Adrenal gland (tissue), 12 donors: ENCODE data around the gene MDGA2. TPM values are rescaled to one million over a fixed set of nuclear protein-coding genes. Genes with fewer than 3 reads are reported as not detected.

Experiments used
- DNase-seq, 7 donors: peaks; one replicate each; pipeline ENCODE4 v3.0.0-alpha.2; 2019 to 2020
- H3K27ac ChIP-seq, 5 donors: fragments of 200-600 bp; sonication (generic) in 4 of 5; 1 replicate in 3 of 5; 2 replicates in 2 of 5; pipeline versions ENCODE4 v1.5.1 to v1.8.0; 2016 to 2020; ENCODE audit warnings: mild to moderate bottlenecking in 1 of 5
- H3K27me3 ChIP-seq: fragments of 200-600 bp; 2 replicates; pipeline ENCODE4 v1.8.0; 2021
- H3K36me3 ChIP-seq, 2 donors: fragments of 200-600 bp; replicated peaks in 1 of 2; 1 replicate in 1 of 2; 2 replicates in 1 of 2; pipeline versions ENCODE4 v1.5.1 to v1.8.0; 2018 to 2022
- H3K4me1 ChIP-seq, 2 donors: fragments of 200-600 bp; replicated peaks in 1 of 2; 1 replicate in 1 of 2; 2 replicates in 1 of 2; pipeline versions ENCODE4 v1.5.1 to v1.8.0; 2018 to 2021
- H3K4me3 ChIP-seq, 4 donors: fragments of 200-600 bp; sonication (generic) in 3 of 4; one replicate each; pipeline ENCODE4 v1.5.1; 2016 to 2018
- H3K9me3 ChIP-seq, 3 donors: fragments of 200-600 bp; sonication (generic) in 1 of 3; replicated peaks in 1 of 3; 1 replicate in 2 of 3; 2 replicates in 1 of 3; pipeline versions ENCODE4 v1.5.1 to v1.8.0; 2016 to 2021
- CTCF ChIP-seq, 6 experiments: fragments of 450-650 bp in 4 of 6; fragments of 200-600 bp in 2 of 6; sonication (generic) in 1 of 6; IDR thresholded peaks; 1 replicate in 5 of 6; 2 replicates in 1 of 6; pipeline versions ENCODE4 v1.5.1 to v1.8.0; 2016 to 2021; ENCODE audit warnings: antibody characterized with exemption in 6 of 6, mild to moderate bottlenecking in 2 of 6, moderate library complexity in 1 of 6
- POLR2A ChIP-seq, 2 donors: fragments of 450-650 bp; IDR thresholded peaks; one replicate each; pipeline ENCODE4 v1.6.1; 2017; ENCODE audit warnings: antibody characterized with exemption in 2 of 2, mild to moderate bottlenecking in 2 of 2, moderate library complexity in 1 of 2
- WGBS, 4 donors: extraction: QIAGEN DNeasy Blood & Tissue Kit in 2 of 4; methylation state at CpG; one replicate each; pipeline versions ENCODE4 v1.1.5 to v1.1.7; 2013 to 2017; 5-methylcytosine and 5-hydroxymethylcytosine counted together
- intact Hi-C, 2 donors: fragments of 100-400 bp; cut with DNase I; formaldehyde crosslinking; loops; one replicate each; pipeline versions ENCODE4 v1.14.1 to v1.15.0; 2022 to 2023
- polyA plus RNA-seq, 3 donors: library from polyadenylated mRNA; stranded (reverse); fragments of 200-250 nt in 2 of 3; fragments of 350-450 nt in 1 of 3; fragmentation: Illumina TruSeq in 1 of 3; extraction: RNeasy Lipid Tissue Mini Kit (QIAGEN cat#74804) in 1 of 3; gene quantifications; one replicate each; pipeline ENCODE4 v1.2.3, GENCODE V29; 2013 to 2014
- total RNA-seq, 9 donors: library from RNA; depleted of rRNA in 4 of 9; stranded (reverse); fragments of >200 nt in 4 of 9; fragments of 120-200 nt in 1 of 9; fragmentation: NEBNext Ultra II Directional in 1 of 9; extraction: Animal tissue kit (Norgen Biotek cat#: 25700) in 1 of 9; gene quantifications; one replicate each; pipeline versions ENCODE4 v1.1.0 to v1.2.4, GENCODE V29; 2013 to 2023
- donor health status: healthy with polysubstance abuse.
- donor health status: Bipolar disorder and iron deficiency.
- donor health status: DM: yes; HTN: yes; CAD: no.
- donor health status: DM: no; HTN: no; CAD: no.
- donor health status: DM: no; HTN: no; CAD: no.
- donor health status: DM: yes; HTN: yes; CAD: no.

Gene MDGA2
- total and polyA plus RNA-seq, 12 donors: 0.08 to 3.5 (median 0.34) TPM; not detected in 5

- no peak for DNase-seq
- H3K4me1 ChIP-seq: no peaks in the 10 kb centered on the region
- H3K4me3 ChIP-seq: no peak overlapping the region
- TF ChIP-seq POLR2A (IDR thresholded peaks at IDR 0.05) (no peak), CTCF (IDR thresholded peaks at IDR 0.05) (no peak)
- no peaks in the 10 kb centered on the region for H3K36me3 ChIP-seq
- H3K27ac ChIP-seq: no peak overlapping the region
- H3K27me3 ChIP-seq: peaks cover 16% of the 10 kb centered on the region
- intact Hi-C loops: no loop called here
- no peaks in the 10 kb centered on the region for H3K9me3 ChIP-seq
- WGBS, 4 donors: 58 to 78% (median 64%) methylated on average over 2 of the region's 2 CpGs
These were observed 2.8 kb upstream of the MDGA2 start for GRCh38 chr14:47678157-47678556.

DNA sequence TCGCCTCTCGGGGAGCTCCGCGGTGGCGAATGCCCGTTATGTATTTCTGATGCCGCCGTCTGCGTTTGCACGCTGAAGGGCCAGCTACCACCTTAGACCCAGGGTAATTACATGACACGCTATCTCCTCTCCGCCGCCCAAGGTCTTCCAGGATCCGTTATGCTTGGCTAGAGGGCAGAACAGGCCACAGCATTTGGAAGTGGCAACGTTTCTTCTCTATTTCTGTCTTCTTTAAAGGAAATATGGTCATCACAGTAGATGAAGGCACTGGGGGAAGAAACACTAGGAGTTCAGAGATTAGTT is 861 bp upstream of the MDGA2 start:
- WGBS, 4 donors: 0 to 2% (median 2%) methylated on average over 7 to 15 of the region's 15 CpGs

DNA sequence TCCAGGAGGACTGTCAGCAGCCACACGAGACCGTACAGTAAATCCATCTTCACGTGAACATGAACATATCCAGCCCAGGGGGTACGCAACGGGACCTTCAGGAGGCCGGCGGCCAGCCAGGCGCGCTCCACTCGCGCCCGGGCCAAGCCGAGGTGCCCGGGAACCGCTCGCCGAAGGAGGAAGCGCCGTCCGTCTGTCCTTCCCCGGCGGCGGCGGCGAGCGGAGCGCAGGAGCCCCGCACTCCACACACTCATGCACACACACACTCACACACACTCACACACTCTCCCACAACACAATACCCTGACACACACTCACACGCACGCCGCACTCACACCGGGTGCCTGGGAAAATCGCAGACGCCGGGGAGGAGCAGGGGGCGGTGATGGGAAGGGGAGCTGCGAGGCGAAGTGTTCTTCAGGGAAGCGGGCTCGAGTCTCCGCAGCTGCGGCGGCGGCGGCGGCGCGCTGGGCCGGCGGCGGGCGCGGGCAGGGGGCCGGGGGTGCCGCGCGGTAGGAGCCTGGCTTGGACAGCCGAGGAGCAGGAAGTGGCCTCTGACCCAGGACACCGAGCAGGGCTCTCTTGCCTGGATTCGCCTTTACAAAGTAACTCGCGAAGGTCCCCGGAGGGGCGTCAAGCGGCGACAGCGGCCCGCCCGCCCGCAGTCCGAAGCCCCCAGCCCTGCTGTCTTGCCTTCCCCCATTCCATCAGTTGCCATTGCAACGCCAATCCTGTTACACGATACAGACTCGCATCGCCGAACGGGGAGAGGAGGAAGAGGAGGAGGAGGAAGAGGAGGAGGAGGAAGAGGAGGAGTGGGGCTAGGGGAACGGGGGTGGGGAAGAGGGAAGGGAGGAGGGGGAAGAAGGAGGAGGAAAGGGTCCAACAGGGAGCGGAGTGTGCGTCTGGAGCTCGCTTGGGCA is 601 bp downstream of the MDGA2 start:
- intact Hi-C loops: no loop called here
- H3K27me3 ChIP-seq: peaks cover 16% of the 10 kb centered on the region
- H3K4me1 ChIP-seq: no peaks in the 10 kb centered on the region
- no peaks in the 10 kb centered on the region for H3K9me3 ChIP-seq
- H3K27ac ChIP-seq: no peak overlapping the region
- TF ChIP-seq POLR2A (IDR thresholded peaks at IDR 0.05) (no peak), CTCF (IDR thresholded peaks at IDR 0.05) (no peak)
- WGBS, 4 donors: 1 to 2% (median 2%) methylated on average over 26 to 81 of the region's 81 CpGs
- no peaks in the 10 kb centered on the region for H3K36me3 ChIP-seq
- H3K4me3 ChIP-seq: no peak overlapping the region
- DNase-seq: no peak

More for the DNA sequence above, 861 bp upstream of the MDGA2 start:
- no peaks in the 10 kb centered on the region for H3K4me1 ChIP-seq
- H3K27ac ChIP-seq: no peak overlapping the region
- H3K9me3 ChIP-seq: no peaks in the 10 kb centered on the region
- H3K4me3 ChIP-seq: no peak overlapping the region
- TF ChIP-seq POLR2A (IDR thresholded peaks at IDR 0.05) (no peak), CTCF (IDR thresholded peaks at IDR 0.05) (no peak)
- intact Hi-C loops: no loop called here
- DNase-seq: no peak
- H3K27me3 ChIP-seq: peaks cover 16% of the 10 kb centered on the region
- H3K36me3 ChIP-seq: no peaks in the 10 kb centered on the region

DNA sequence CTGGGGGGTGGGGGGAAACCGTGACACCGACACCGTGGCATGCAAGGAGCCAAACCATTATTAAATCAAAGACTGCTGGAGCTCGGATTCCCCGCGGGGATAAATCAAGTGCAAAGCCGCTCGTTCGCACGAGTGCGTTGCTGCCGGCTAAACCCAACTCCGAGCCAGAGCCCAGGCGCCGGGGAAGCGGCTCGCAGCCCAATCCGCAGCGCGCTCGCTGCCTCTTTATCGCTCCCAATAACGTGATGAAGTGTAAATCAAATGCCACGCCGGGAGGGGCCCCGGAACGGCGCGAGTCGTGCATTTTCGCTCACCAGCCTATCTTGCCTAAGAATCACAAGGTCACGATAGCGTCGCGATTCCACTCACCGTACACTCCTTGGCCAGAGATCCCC is 1.3 kb downstream of the MDGA2 start:
- Histone ChIP-seq H3K4me3 (no peak overlapping the region), H3K9me3 (no peaks in the 10 kb centered on the region), H3K36me3 (no peaks in the 10 kb centered on the region), H3K4me1 (no peaks in the 10 kb centered on the region), H3K27ac (no peak overlapping the region), H3K27me3 (peaks cover 16% of the 10 kb centered on the region)
- 0 to 2% (median 1%) methylated on average over 11 to 36 of the region's 36 CpGs for whole genome bisulfite sequencing, 4 donors
- intact Hi-C loops: no loop called here
- no peak for DNase-seq
- TF ChIP-seq POLR2A (IDR thresholded peaks at IDR 0.05): no peak
- TF ChIP-seq CTCF (IDR thresholded peaks at IDR 0.05): no peak
